Measurements from ENCODE around the gene NKG7. TPM values are rescaled to one million over a fixed set of nuclear protein-coding genes. Genes with fewer than 3 reads are reported as not detected.

NKG7 gene
- total RNA-seq, 1 experiment from 2014 or later: not detected

- CTCF ChIA-PET: no interaction called here
- no peak overlapping the region for H3K27ac ChIP-seq (ENCODE audit: low read length)
- ATAC-seq (no peak), DNase-seq (no peak)
- TF ChIP-seq EZH2phosphoT487 (IDR thresholded peaks at IDR 0.05; ENCODE audit: borderline replicate concordance, low read length) (no peak), EZH2 (IDR thresholded peaks at IDR 0.05; ENCODE audit: low read length, unreplicated experiment) (no peak), CTCF (conservative IDR thresholded peaks at IDR 0.05; ENCODE audit: low read depth, low read length) (no peak)
- H3K79me2 ChIP-seq (ENCODE audit: low read length): no peaks in the 10 kb centered on the region
- H3K9me3 ChIP-seq (ENCODE audit: low read length): no peaks in the 10 kb centered on the region
- intact Hi-C loops (cut with micrococcal nuclease): no loop called here
- no peaks in the 10 kb centered on the region for H4K20me1 ChIP-seq (ENCODE audit: low read length)
- H2AFZ ChIP-seq (ENCODE audit: low read length): no peak overlapping the region
- no peak overlapping the region for H3K9ac ChIP-seq (ENCODE audit: low read length)
- no peaks in the 10 kb centered on the region for H3K36me3 ChIP-seq (ENCODE audit: low read depth, low read length)
- BruUV-seq (replicated peaks): no TSS peak
- no peaks in the 10 kb centered on the region for H3F3A ChIP-seq (ENCODE audit: low read length, unreplicated experiment)
- no peaks in the 10 kb centered on the region for H3K9me2 ChIP-seq (replicated peaks; ENCODE audit: low read length)
- no peak overlapping the region for H3K4me2 ChIP-seq (ENCODE audit: low read length)
- H3K4me1 ChIP-seq (ENCODE audit: insufficient read depth, low read length): no peaks in the 10 kb centered on the region
- no peak overlapping the region for H3K4me3 ChIP-seq (ENCODE audit: low read length)
- POLR2A ChIA-PET (ENCODE audit: unreplicated experiment): no interaction called here
- no peaks in the 10 kb centered on the region for H3K27me3 ChIP-seq (ENCODE audit: low read length)
Observed at GRCh38 chr19:51386882-51387520, 14.5 kb upstream of the NKG7 start.

- peaks cover 3% of the 10 kb centered on the region; the same call in 1 of the 2 replicates for H3K4me1 ChIP-seq (ENCODE audit: insufficient read depth, low read length)
- TF ChIP-seq CTCF (conservative IDR thresholded peaks at IDR 0.05; ENCODE audit: low read depth, low read length) (no peak), EZH2 (IDR thresholded peaks at IDR 0.05; ENCODE audit: low read length, unreplicated experiment) (no peak), EZH2phosphoT487 (IDR thresholded peaks at IDR 0.05; ENCODE audit: borderline replicate concordance, low read length) (no peak)
- no peak overlapping the region for H3K4me3 ChIP-seq (ENCODE audit: low read length)
- ATAC-seq: no peak
- no peak for DNase-seq
- H3F3A ChIP-seq (ENCODE audit: low read length, unreplicated experiment): no peaks in the 10 kb centered on the region
- BruUV-seq (replicated peaks): no TSS peak
- ChIA-PET CTCF (no interaction called here), POLR2A (ENCODE audit: unreplicated experiment) (no interaction called here)
- H3K9me2 ChIP-seq (replicated peaks; ENCODE audit: low read length): no peaks in the 10 kb centered on the region
- no peaks in the 10 kb centered on the region for H3K27me3 ChIP-seq (ENCODE audit: low read length)
- no peaks in the 10 kb centered on the region for H3K79me2 ChIP-seq (ENCODE audit: low read length)
- no peaks in the 10 kb centered on the region for H3K9me3 ChIP-seq (ENCODE audit: low read length)
- no peak overlapping the region for H3K27ac ChIP-seq (ENCODE audit: low read length)
- no peak overlapping the region for H2AFZ ChIP-seq (ENCODE audit: low read length)
- no peaks in the 10 kb centered on the region for H4K20me1 ChIP-seq (ENCODE audit: low read length)
- H3K36me3 ChIP-seq (ENCODE audit: low read depth, low read length): no peaks in the 10 kb centered on the region
- intact Hi-C loops (cut with micrococcal nuclease): no loop called here
- no peak overlapping the region for H3K9ac ChIP-seq (ENCODE audit: low read length)
- H3K4me2 ChIP-seq (ENCODE audit: low read length): no peak overlapping the region
Observed at GRCh38 chr19:51382004-51382403, 9.6 kb upstream of the NKG7 start.

- Histone ChIP-seq H3K27me3 (ENCODE audit: low read length) (no peaks in the 10 kb centered on the region), H4K20me1 (ENCODE audit: low read length) (no peaks in the 10 kb centered on the region), H3F3A (ENCODE audit: low read length, unreplicated experiment) (no peaks in the 10 kb centered on the region), H3K27ac (ENCODE audit: low read length) (no peak overlapping the region), H3K4me3 (ENCODE audit: low read length) (no peak overlapping the region), H3K9ac (ENCODE audit: low read length) (no peak overlapping the region), H3K4me1 (ENCODE audit: insufficient read depth, low read length) (peaks cover 3% of the 10 kb centered on the region; the same call in 1 of the 2 replicates), H3K9me2 (replicated peaks; ENCODE audit: low read length) (no peaks in the 10 kb centered on the region), H3K4me2 (ENCODE audit: low read length) (no peak overlapping the region), H3K79me2 (ENCODE audit: low read length) (no peaks in the 10 kb centered on the region), H3K36me3 (ENCODE audit: low read depth, low read length) (no peaks in the 10 kb centered on the region), H3K9me3 (ENCODE audit: low read length) (no peaks in the 10 kb centered on the region), H2AFZ (ENCODE audit: low read length) (no peak overlapping the region)
- CTCF ChIA-PET: no interaction called here
- BruUV-seq (replicated peaks): no TSS peak
- no peak for TF ChIP-seq EZH2 (IDR thresholded peaks at IDR 0.05; ENCODE audit: low read length, unreplicated experiment)
- TF ChIP-seq CTCF (conservative IDR thresholded peaks at IDR 0.05; ENCODE audit: low read depth, low read length): no peak
- no peak for TF ChIP-seq EZH2phosphoT487 (IDR thresholded peaks at IDR 0.05; ENCODE audit: borderline replicate concordance, low read length)
- ATAC-seq: no peak
- no peak for DNase-seq
- POLR2A ChIA-PET (ENCODE audit: unreplicated experiment): no interaction called here
- intact Hi-C loops (cut with micrococcal nuclease): no loop called here
Observed at GRCh38 chr19:51380379-51380778, 7.9 kb upstream of the NKG7 start.

All from PC-3 (cell line).